Vagina (tissue), 2 donors: ENCODE measurements around the gene AGBL4.

Experiments used
- CTCF ChIP-seq, 3 experiments: fragments of 450-650 bp in 2 of 3; fragments of 200-600 bp in 1 of 3; sonication (generic) in 1 of 3; IDR thresholded peaks; one replicate each; pipeline ENCODE4 v1.5.1; 2017 to 2019; ENCODE audit warnings: antibody characterized with exemption in 3 of 3, mild to moderate bottlenecking in 2 of 3, moderate library complexity in 2 of 3
- POLR2A ChIP-seq, 2 donors: fragments of 450-650 bp; IDR thresholded peaks; one replicate each; pipeline ENCODE4 v1.6.1; 2017; ENCODE audit warnings: antibody characterized with exemption in 2 of 2, mild to moderate bottlenecking in 2 of 2, moderate library complexity in 2 of 2

DNA sequence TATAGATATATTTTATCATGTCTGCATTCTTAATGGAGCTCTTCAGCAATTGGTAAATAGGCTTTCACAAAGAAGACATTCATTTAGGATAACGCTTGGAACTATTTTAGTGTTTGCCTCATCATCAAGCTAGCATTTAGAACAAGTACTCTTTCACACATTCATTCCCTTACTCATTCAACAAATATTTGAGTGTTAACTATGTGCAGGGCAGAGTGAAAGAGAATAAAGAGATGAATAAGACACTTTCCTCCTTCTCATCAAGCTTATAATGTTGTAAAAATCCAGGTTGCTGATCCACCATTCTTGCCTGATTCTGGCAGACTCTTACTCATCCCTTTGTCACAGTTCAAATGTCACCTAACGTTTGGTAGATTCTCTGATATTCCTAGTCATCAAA is 860.7 kb downstream of the AGBL4 start:
- no peak for TF ChIP-seq CTCF (IDR thresholded peaks at IDR 0.05)
- TF ChIP-seq POLR2A (IDR thresholded peaks at IDR 0.05) = no peak
